ENCODE data around the gene CCDC85C.

DNA sequence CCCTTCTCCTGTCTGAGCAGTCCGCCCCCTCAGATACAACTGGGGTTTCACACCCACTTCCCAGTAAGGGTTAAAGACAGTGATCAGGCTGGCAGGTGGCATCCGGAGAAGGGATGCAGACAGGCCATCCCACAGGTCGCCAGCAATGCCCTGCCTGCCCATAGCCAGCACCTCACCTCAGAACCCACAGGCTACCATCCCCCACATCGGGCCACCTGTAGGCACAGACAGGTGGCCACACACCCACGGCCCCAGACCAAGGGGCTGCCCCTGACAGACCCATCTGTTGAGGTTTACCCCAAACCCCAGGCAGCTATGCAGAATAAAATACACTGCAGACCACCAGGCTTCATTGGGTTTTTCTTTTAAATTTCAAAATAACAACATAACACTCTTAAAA, 65.3 kb downstream of the CCDC85C start:
- TF ChIP-seq POLR2AphosphoS5 (IDR thresholded peaks at IDR 0.05) (no peak), EP300 (IDR thresholded peaks at IDR 0.05) (no peak), POLR2A (IDR thresholded peaks at IDR 0.05) (no peak)
- TF ChIP-seq, protein P1, sequence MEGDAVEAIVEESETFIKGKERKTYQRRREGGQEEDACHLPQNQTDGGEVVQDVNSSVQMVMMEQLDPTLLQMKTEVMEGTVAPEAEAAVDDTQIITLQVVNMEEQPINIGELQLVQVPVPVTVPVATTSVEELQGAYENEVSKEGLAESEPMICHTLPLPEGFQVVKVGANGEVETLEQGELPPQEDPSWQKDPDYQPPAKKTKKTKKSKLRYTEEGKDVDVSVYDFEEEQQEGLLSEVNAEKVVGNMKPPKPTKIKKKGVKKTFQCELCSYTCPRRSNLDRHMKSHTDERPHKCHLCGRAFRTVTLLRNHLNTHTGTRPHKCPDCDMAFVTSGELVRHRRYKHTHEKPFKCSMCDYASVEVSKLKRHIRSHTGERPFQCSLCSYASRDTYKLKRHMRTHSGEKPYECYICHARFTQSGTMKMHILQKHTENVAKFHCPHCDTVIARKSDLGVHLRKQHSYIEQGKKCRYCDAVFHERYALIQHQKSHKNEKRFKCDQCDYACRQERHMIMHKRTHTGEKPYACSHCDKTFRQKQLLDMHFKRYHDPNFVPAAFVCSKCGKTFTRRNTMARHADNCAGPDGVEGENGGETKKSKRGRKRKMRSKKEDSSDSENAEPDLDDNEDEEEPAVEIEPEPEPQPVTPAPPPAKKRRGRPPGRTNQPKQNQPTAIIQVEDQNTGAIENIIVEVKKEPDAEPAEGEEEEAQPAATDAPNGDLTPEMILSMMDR (IDR thresholded peaks at IDR 0.05): no peak
